Embryonic facial prominence (tissue), 1 donor: ENCODE measurements around the gene KLC1.
"Not testable (repeated sequence)": the region's sequence is repeated elsewhere in the genome, so short reads cannot be mapped to it uniquely, and the experiment has no call there.

Source experiments
- DNase-seq: peaks from one replicate; pipeline ENCODE4 v3.0.0-alpha.2; 2016; ENCODE audit errors: extremely low spot score

The KLC1 gene

DNA sequence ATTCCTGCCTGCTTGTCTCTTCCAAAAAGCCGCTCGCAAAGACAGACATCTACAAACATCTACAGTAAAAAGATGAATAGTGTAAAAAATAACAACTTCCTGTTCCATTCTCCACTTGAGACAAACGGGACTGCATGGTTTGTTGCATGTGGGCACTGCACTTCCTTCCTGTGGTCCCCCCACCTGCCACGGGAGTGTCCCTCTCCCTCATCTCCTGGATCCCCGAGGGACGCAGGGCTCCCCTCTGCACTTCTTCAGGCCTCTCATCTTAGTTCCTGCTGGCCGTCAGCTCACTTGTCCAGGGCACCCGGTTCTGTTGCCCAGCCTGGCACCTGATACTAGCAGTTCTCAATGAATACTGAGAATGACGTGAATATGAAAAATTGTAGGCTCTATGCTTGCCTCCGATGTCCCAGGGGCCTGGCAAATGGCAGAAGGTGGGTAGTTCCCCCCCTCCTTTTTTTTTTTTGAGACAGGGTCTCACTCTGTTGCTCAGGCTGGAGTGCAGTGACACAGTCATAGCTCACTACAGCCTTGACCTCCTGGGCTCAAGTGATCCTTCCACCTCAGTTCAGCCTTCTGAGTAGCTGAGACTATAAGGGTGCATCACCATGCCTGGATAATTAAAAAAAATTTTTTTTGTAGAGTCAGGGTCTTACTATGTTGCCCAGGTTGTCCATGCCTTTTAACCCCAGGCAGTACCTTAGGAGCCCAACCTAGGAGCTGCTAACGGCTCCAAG is 3.5 kb upstream of the KLC1 start:
- DNase-seq, result no peak

DNA sequence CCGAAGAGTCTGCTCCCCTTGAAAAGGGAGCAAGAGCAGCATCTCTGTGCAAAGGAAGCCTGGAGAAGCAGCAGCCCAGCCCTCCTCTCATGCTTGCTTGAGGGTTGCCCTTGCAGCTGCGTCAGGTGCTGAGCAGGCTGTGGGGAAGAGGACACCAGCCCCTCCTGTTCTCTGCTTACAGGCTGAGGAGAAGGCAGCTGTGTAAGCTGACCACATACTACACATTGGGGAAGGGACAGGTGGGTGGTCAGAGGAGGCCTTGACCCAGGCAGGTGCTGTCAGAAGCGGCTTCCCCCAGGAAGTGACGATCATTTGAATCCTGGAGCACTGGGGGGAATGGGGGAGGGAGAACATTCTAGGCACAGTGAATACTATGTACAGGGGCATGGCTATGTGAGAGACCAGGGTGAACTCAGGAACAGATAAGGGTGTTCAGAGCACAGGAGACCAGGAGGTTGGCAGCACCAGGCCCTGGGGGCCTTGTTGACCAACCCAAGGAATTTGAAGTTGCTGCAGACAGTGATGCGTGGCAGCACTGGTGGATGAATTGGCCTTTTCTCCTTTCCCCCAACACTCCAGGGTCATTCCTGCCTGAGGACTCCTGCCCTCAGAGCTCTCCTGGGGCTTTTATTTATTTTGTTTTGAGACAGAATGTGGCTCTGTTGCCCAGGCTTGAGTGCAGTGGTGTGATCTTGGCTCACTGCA is 2.7 kb upstream of the KLC1 start:
- no peak for DNase-seq

DNA sequence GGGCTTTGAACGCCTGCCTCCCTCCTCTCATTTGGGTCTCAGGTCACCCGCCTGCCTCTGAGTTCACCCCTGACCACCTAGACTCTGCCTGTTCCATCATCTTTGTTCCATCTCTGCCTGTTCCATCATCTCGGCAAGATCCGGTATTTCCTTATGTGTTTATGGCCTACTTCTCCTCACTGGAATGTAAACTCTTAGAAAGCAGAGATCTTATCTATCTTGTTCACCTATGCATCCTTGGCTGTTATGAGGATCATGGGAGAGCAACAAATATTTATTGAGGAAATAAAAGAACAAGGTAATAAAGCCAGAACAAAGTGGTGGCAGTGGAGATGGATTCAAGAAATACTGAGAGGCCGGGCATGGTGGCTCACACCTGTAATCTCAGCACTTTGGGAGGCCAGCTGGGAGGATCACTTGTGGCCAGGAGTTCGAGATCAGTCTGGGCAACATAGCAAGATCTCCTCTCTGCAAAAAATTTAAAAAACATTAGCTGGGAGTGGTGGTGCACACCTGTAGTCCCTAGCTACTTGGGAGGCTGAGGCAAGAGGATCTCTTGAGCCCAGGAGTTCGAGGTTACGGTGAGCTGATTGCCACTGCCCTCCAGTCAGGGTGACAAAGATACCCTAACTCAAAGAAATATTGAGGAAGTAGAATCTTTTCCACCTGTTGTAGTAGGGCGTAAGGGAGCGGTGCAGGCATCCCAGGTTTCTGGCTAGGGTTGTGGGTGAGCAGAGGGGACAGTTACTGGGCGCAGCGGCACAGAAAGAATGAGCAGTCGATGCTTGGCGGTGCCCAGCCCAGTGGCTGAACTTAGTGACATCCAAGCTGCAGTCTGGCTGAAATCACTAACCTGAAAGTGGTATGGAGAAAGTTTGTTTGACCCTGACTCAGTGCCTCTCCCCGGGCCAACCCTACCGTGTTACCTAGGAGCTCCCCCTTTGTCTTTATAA is 1.7 kb upstream of the KLC1 start:
- DNase-seq, result no peak

DNA sequence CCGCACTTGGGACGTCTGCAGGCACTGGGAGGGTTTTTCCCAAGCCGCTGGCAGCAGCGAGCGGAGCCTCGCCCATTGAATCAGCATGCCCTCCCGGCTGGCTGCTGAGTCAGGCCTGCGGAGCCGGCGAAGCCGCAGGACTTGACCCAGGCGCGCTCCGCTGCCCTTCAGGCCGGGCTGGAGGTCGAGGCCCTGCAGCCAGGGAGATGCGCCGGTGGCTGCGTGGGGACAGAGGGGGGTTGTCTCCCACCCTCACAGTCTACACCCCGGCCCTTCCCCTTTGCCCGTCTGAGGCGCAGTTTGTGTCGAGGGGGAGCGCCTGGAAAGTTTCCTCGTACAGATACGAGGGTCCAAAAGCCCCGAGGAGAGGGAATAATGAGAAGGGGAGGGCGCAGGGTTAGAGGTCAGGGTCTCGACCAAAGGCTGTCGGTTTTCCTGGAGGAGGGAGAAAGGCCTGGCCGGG is 759 bp upstream of the KLC1 start:
- no peak for DNase-seq

DNA sequence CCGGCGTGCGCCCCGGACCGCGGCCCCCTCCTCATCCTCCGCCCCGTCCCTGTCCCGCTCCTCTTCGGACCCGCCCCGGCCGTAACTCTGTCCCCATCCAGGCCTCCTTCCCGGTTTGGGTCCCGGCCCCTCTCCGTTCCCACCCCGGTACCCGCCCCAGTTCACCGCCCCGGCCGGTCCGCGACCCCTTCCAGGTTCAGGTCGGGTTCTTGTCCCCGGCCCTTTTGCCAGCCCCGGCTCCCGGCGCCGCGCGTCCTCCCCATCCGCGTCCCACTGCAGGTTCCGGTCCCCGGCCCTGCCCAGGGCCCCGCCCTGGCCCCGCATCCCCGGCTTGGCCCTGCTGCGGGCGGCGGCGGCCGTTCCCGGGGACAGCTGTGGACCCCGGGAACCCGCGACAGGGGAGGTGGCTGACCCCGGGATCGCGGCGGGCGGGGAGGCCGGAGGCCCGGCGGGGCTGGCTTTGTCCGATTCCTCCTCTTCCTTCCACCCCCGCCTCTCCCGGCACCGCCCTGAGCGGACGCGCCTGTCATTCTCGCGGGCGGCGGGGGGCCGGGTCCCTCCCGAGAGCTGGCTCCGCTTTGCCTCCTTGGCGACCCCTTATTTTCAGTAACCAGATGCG is 601 bp downstream of the KLC1 start:
- DNase-seq, result no peak

DNA sequence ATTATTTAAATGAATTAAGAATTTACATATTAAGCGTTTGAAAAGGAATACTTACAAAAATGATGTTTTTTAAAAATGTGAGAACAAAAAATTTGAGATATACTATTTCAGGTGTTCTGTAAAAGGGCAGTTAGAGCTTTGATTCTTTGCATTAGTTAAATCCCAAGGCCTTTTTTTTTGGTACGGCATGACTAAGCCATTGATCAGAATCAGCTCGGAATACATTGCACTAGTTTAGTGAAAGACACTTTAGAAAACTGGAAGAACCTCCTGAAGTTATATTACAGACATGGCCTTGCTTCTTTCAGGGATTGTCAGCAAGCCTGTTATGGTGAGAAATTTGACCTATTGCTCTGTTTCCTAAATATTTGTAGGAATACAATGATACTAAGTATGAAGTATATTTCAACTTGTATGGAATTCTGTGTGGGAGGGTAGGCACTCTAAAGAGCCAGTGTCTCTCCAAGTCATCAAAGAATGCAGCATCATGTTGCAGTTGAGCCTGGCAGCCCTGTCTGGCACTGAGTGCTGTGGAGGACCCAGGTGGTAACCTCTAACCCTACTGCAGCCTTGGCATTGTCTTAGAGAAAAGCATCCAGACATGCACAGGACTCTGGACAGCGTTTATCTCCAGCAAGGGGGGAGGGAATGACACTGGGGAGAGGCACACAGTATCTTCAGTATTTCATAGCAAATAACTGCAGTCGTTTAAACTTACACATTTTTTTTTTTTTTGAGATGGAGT is 1.5 kb downstream of the KLC1 start:
- DNase-seq, result no peak

DNA sequence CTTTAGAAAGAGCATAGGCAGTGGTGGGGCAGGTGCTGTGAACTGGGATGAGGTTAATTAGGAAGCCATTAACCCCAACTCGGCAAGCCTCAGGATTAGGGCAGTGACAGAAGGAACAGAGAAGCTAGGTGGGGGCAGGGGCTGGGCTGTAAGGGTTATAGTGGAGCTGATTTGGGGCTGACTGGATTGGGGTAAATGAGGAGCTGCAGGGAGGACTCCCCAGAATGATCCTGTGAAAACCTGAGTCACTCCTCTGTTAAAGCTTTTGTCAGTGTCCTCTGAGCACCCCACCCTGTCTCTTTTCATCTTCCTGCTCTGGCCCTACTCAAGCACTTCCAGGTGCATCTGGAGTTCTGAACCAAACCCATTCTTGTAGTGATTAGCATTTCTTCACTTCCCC is 4.4 kb downstream of the KLC1 start:
- no peak for DNase-seq

DNA sequence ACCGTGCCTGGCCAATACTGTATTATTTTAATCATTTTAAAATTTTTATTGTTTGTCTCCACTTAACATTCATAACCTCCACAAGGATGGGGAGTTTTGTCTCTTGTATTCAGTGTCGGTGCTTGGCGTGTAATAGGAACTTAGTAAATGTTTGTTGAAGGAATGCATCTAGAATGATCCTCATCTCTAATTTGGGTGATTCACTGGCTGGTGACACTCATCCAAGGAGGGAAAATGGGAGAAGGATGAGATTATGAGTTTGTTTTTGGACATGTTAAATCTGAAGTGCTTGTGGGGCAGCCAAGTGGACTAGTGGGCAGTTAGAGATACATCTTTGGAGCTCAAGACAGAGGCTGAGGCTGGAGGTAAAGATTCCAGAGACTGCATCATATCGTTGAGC is 5.1 kb downstream of the KLC1 start:
- DNase-seq, result no peak

DNA sequence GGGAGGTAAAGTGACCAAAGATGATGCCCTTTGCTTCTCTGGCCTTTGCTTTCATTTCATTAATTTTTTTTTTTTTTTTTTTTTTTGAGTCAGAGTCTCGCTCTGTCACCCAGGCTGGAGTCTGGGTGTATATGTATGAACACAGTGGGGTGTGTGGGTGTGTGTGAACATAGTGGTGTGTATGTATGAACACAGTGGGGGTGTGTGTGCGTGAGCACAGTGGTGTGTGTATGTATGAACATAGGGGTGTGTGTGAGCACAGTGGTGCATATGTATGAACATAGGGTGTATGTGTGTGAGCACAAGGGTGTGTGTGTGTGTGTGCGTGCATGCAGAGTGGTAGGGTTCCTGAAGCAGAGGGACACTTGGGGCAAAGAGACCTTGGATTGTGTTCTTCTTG is 9.6 kb downstream of the KLC1 start:
- DNase-seq, result no peak

DNA sequence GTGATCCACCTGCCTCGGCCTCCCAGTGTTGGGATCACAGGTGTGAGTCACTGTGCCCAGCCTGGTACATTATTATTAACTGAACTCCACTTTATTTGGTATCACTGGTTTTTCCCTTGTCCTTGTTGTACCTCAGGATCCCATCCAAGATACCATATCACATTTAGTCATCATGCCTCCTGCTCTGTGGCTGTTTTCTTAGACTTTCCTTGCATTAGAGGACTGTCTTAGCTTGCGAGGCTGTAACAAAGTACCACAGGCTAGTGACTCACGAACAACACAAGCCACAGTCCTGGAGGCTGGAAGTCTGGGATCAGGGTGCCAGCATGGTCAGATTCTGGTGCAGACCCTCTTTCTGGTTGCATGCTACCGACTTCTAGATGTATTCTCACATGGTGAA is 12.2 kb downstream of the KLC1 start:
- DNase-seq, result no peak

DNA sequence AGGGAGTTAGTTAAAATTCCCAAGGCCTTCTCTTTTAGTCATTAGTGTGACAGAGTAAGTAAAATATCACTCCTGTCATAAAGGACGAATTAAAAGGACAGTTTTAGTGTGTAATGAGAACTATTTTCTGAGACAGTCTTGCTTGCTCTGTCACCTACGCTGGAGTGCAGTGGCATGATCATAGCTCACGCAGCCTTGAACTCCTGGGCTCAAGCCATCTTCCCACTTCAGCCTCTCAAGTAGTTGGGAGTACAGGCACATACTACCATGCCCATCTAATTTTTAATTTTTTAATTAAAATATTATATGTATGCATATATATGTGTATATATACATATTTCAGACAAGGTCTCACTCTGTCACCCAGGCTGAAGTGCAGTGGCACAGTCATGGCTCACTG is 17.2 kb downstream of the KLC1 start:
- no peak for DNase-seq

DNA sequence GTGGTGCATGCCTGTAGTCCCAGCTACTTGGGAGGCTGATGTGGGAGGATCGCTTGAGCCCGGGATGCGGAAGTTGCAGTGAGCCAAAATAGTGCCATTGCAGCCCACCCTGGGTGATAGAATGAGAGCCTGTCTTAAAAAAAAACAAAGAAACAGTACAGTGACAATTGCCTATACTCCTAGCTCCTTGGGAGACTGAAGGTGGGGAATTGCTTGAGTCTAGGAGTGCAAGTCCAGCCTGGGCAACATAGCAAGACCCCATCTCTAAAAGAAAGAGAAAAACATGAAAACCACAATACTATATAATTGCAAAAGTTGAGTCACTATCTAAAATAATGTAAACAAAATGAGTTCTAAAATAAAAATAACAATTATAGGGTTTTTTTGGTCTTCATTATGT is 20.0 kb downstream of the KLC1 start:
- DNase-seq, result no peak

DNA sequence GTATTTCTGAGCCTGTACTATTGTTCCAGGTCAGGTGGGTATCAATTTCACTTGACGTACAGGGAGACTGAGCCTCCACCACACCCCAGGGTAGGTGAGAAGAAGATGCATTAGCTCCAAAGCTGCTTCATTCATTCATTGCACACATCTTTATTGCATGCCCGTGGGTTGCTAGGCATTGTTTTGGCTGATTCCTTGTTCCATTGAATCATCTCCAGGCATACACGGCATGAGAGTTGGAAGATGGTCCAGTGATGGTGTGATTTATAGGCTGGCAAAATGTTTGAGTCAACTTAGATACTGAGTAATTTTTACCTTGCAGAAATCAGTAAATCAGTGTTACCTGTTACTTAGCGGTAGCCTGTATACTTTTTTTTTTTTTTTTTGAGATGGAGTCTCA is 21.2 kb downstream of the KLC1 start:
- no peak for DNase-seq

DNA sequence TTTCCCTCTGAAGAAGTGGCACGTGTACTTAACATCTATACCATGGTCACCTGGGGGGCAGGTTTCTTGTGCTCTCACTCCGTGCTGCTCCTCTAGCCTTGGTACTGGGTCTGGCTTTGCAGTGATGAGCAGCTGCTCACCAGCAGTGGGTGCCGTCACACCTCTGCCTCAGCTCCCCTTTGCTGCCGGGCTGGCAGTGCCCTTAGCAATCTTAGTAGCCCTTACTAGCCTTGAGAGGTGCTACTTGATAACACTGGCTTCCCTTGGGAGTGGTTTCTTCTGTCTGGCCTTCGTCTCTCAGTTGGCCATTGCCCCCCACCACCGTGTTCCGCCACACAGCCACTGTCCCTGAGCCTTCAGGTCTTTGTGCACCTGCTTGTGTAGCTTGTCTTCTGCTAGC is 22.6 kb downstream of the KLC1 start:
- no peak for DNase-seq

DNA sequence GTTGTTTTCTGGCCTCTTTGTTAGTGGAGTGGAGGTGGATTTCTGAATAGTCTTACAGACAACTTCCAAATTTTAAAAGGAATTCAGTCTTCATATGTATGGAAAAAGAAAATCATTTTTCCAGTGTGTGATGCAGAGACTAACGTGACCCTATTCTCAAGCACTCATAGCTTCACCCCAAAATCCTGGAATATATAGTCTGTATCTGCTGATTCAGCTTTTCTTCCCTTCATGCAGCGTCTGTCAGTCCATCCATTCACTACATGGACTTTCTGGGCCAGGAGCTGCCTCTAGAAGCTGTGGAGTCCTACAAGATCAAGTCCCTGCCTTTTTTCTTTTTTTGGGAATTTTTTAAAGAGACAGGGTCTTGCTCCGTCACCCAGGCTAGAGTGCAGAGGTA is 23.8 kb downstream of the KLC1 start:
- no peak for DNase-seq

DNA sequence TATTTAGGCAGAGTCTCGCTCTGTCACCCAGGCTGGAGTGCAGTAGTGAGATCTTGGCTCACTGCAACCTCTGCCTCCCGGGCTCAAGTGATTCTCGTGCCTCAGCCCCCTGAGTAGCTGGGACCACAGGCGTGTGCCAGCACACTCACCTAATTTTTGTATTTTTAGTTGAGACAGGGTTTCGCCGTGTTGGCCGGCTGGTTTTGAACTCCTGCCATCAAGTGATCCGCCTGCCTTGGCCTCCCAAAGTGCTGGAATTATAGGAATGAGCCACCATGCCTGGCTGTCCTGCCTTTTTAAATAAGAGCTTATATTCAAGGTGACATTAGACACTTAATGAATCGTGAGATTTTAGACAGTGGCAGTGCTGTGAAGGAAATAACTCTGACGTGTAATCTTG is 24.3 kb downstream of the KLC1 start:
- not testable (repeated sequence) for DNase-seq

DNA sequence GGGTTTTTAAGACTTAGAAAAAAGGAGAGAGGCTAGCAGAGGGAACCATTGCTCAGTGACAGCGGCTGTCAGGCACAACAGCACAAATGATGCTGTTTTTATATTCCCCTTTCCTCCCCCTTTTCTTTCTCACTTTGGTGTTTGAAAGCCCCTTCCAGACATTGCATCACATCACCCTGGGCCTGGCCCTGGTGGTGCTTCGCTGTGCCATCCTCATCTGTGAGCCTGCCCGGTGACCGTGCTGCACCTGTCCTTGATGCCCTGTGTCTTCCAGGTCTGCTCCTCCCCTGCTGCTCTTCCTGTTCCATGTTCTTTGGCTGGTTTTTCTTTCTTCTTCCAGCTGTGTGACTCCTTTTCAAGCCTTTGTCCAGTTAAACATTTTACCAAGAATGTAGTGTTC is 24.8 kb downstream of the KLC1 start:
- DNase-seq, result no peak

DNA sequence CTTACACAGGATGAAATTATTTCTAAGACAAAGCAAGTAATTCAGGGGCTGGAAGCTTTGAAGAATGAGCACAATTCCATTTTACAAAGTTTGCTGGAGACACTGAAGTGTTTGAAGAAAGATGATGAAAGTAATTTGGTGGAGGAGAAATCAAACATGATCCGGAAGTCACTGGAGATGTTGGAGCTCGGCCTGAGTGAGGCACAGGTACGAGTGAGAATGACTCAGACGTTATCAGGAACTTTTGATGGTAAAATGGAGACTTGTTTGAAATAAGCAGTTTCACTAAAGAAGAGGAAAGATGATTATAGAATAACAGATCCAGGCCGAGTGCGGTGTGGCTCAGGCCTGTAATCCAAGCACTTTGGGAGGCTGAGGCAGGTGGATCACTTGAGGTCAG is 25.6 kb downstream of the KLC1 start:
- DNase-seq, result no peak

DNA sequence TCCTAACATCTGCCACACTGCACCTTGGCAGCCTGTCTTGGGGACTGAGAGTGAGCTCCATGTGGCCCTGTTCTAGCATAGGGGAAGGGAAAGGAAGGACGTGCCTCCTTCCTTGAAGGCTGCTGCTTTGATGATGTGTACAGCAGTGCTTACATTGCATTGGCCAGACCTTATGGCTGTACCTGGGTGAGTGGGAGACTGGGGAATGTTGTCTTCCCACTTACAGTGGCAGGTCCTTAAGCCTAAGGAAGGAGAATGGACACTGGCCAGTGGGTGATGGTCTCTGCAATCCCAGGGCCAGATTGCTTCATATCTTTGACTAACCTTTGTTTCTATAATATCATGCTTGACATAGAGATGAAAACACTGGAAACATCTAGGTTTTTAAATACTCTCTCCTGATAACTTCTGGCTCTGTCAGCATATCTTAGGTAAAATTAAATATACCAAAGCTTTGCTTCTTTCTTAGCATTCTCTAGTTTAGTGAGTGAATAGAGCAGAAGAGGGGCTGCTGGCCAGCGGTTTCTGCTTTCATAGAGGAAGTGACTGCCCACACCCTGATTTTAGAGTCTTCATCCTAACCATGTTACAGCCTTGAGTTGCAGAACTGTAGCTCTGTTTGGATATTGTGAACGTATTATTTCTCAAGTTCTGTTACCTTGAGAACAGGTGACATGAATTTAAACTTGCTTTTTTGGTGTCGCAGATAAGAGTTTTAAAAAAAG is 27.2 kb downstream of the KLC1 start:
- DNase-seq, result no peak

DNA sequence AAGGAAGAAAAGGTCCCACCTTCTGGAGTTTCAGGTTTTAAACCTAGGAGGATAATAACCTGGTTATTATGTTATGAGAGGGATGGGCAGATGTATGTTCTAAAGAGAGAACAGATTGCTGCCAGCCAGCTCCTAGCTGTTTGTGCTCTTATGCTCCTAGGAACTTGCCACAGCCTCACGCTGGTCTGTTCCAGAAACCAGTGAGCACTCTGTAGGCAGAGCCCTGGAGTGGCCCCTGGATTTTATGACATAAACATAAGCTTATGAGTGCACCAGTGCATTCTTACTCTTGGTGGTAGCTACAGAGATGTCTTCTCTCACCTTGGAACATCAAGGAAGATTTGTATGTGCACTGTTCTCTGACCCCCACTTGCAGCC is 27.7 kb downstream of the KLC1 start:
- no peak for DNase-seq

DNA sequence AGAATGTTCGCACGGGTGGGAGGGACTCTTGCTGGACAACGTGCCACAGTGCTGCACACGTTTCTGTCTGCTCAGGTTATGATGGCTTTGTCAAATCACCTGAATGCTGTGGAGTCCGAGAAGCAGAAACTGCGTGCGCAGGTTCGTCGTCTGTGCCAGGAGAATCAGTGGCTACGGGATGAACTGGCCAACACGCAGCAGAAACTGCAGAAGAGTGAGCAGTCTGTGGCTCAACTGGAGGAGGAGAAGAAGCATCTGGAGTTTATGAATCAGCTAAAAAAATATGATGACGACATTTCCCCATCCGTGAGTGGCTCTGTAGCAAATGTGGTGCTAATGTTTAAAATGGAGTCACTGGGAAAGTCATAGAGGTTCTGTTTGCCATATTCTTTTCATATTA is 28.5 kb downstream of the KLC1 start:
- DNase-seq, result no peak
